WTC11 (cell line): ENCODE data around the gene MLC1.

Experiments
- ATF1 ChIP-seq: sonication (generic); formaldehyde crosslinking; IDR thresholded peaks from 2 replicates; pipeline ENCODE4 v1.8.1; 2023; ENCODE audit warnings: mild to moderate bottlenecking, moderate library complexity, missing genetic modification reagents
- MAX ChIP-seq: sonication (generic); formaldehyde crosslinking; IDR thresholded peaks from 2 replicates; pipeline ENCODE4 v1.8.0; 2022; ENCODE audit warnings: mild to moderate bottlenecking, missing genetic modification reagents
- PRRX2 ChIP-seq: fragments of 250-450 bp; sonication (Bioruptor Pico); IDR thresholded peaks from 2 replicates; pipeline ENCODE4 v1.8.0; 2021; ENCODE audit warnings: mild to moderate bottlenecking
- SP1 ChIP-seq: sonication (generic); formaldehyde crosslinking; conservative IDR thresholded peaks from 2 replicates; pipeline ENCODE4 v1.8.1; 2022; ENCODE audit warnings: missing genetic modification reagents
- ZNF121 ChIP-seq: sonication (generic); formaldehyde crosslinking; IDR thresholded peaks from 2 replicates; pipeline ENCODE4 v1.8.0; 2023; ENCODE audit warnings: missing genetic modification reagents
- TF ChIP-seq, protein P1 (sequence below): fragments of 200-600 bp; IDR thresholded peaks from 2 replicates; pipeline ENCODE4 v1.8.0; 2022; ENCODE audit warnings: antibody characterized with exemption

- no peak for TF ChIP-seq SP1 (CRISPR knock-in tag)
- TF ChIP-seq ATF1 (CRISPR knock-in tag) = no peak
- TF ChIP-seq, protein P1, sequence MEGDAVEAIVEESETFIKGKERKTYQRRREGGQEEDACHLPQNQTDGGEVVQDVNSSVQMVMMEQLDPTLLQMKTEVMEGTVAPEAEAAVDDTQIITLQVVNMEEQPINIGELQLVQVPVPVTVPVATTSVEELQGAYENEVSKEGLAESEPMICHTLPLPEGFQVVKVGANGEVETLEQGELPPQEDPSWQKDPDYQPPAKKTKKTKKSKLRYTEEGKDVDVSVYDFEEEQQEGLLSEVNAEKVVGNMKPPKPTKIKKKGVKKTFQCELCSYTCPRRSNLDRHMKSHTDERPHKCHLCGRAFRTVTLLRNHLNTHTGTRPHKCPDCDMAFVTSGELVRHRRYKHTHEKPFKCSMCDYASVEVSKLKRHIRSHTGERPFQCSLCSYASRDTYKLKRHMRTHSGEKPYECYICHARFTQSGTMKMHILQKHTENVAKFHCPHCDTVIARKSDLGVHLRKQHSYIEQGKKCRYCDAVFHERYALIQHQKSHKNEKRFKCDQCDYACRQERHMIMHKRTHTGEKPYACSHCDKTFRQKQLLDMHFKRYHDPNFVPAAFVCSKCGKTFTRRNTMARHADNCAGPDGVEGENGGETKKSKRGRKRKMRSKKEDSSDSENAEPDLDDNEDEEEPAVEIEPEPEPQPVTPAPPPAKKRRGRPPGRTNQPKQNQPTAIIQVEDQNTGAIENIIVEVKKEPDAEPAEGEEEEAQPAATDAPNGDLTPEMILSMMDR = no peak
- TF ChIP-seq PRRX2 (CRISPR knock-in tag) = no peak
- TF ChIP-seq MAX (CRISPR knock-in tag) = no peak
- no peak for TF ChIP-seq ZNF121
Measured at GRCh38 chr22:50090412-50090714, 5.1 kb upstream of the MLC1 start.
